C1 segment of cervical spinal cord (tissue), 14 donors: Measurements from ENCODE around the gene KIT.

Experiments
- DNase-seq, 14 donors: peaks; one replicate each; lab custom pipeline; 2025; lab: John Stamatoyannopoulos, UW

The KIT gene

DNA sequence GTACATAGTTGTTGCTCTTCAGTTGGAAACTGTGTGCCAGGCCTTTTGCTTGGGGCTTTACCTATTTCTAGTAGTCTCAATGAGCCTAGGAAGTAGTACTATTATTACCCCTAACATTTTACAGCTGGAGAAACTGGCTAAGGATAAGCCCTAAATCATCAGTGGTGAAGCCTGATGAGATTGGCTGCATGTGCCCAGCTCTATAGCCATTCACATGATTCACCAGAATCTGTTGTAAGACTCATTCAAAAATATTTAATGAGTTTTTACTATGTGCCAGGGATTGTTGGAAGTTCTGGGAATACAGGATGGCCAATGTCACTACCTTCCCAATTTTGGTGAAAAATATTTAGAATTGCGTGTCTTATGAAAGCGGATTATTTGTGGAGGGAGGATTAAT lies 2.8 kb downstream of the KIT start:
- no peak for DNase-seq

GRCh38 chr4:54661169-54661568 lies 3.4 kb downstream of the KIT start:
- no peak for DNase-seq

GRCh38 chr4:54661686-54662085 lies 3.9 kb downstream of the KIT start:
- no peak for DNase-seq

DNA sequence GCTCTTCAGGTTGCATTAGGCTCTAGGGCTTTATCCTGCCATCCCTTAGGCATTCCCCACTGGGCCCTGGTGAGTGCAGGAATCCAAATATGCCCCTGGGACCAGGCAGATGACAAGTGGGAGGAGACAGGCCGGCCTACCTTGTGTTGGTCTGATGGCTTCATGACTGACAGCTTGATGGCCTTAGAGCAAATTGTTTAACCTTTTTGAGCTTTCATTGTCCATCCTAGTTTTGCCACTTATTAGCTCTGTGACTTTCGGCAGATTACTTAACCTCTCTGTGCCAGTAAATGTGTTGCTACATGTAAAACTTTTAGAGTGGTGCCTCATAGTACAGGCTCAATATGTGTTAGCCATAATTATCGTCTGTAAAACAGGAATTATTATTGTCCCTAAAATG lies 4.4 kb downstream of the KIT start:
- no peak for DNase-seq

DNA sequence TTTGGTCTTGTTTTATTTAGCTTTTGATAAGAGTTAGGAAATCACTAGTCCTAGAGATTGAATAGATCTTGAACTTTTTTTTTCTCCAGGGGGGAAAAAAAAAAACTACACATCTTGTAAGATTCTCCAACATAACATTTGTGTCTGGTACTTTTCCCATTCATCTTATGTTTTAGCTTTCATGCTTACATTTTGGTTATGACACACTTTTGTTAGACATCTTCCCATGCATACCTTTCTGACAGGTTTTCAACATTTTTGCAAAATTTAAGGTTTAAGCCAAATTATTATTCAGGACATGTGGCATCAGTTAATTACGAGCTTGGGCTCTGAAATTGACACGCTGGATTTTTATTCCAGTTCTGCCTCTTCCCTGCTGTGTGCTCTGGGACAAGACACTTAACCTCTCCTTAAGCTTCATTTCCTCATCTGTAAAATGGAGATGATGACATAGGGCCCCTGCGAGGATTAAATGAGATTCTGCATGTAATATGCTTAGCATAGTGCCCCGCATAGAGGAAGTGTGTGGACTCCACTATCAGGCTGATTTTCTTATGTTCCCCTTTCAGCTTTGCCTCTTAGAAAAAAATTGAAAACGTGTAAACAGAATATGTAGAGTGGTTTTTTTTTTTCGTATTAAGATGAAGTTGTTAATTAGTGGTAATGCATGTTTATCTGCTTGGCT lies 5.3 kb downstream of the KIT start:
- DNase-seq = no peak

GRCh38 chr4:54664400-54664799 lies 6.6 kb downstream of the KIT start:
- DNase-seq = no peak

DNA sequence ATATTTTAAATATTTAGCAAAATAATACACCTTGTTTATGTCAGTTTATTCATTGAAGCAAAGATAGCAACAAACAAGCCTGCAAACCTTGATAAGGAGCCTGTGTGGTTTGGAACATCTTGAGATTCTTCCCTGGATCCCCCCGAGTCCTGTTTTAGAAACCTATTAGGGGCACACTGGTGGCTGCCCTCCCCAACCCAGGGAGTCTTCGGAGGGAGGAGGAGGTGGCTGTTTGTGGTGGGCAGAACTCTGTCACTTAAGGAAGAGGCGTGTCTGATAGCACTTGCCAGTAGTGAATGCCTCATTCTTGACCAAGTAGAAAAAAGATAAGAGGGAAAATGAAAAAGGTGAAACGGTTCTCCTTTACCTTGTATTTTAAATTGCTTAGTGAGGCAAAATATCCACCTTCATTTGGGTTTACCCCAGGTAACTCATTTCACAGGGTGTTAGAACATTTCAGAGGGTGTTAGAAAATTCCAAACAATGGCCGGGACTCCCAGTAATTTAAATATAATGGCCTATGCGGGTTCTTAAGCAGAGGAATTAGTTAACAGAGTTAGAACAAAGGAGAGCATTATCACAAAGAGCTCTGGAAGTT lies 10.4 kb downstream of the KIT start:
- no peak for DNase-seq

DNA sequence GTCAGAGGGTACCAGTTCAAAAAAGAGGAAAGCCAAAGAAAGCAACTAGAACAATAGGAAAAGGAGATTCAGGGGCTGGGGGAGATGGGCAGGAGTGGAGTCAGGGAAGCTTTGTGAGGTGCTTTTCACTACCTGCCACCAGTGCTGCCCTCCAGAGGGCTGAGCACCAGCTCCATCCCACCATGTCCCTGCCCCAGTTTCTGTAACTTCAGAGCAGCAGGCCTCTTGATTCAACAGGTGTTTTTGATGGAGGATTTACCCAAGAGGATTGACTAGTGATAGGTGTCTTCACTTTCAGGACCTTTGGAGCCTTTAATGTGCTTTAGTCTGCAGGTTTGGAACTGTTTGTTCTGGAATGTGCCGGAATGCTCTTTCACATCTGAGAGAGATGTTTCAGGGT lies 12.1 kb downstream of the KIT start:
- no peak for DNase-seq

- DNase-seq = no peak
Measured at GRCh38 chr4:54675721-54676461, 18.1 kb downstream of the KIT start.

DNA sequence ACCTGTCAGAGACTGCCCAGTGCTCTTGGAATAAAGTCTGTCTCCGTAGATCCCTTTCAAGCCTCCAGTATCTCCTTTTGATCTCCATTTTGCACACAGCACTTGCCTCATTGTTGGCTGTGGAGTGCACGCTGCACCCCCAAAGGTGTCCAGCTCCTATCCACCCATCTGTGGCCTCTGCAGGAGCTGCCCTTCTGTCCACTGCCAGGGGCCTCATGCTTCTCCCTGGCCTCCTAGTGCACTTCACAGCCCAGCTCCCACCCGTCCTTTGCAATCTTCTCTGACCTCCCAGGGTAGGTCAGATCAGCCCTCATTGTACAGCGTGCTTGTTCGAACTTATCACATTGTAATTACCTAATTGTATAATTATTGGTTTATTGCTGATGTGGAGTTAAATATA lies 18.9 kb downstream of the KIT start:
- no peak for DNase-seq

DNA sequence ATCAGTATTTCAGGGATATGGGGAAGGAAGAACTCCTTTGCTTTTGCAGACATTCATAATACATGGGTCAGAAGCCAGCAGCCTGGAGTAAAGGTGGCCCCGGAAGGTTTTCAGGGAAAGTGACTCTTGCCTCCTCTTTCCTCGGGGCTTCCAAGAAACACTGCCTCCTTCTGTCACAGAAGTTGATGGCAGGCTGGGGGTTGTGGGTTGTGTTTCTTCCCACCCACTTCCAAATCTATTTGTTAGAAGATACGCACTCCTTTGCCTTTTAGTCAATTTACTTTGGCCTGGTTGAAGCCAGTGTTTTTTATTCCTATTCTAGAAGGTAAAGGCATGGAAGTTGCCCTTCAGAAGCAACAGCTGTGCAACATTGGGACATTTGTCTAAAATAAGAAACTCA lies 19.7 kb downstream of the KIT start:
- DNase-seq = no peak

DNA sequence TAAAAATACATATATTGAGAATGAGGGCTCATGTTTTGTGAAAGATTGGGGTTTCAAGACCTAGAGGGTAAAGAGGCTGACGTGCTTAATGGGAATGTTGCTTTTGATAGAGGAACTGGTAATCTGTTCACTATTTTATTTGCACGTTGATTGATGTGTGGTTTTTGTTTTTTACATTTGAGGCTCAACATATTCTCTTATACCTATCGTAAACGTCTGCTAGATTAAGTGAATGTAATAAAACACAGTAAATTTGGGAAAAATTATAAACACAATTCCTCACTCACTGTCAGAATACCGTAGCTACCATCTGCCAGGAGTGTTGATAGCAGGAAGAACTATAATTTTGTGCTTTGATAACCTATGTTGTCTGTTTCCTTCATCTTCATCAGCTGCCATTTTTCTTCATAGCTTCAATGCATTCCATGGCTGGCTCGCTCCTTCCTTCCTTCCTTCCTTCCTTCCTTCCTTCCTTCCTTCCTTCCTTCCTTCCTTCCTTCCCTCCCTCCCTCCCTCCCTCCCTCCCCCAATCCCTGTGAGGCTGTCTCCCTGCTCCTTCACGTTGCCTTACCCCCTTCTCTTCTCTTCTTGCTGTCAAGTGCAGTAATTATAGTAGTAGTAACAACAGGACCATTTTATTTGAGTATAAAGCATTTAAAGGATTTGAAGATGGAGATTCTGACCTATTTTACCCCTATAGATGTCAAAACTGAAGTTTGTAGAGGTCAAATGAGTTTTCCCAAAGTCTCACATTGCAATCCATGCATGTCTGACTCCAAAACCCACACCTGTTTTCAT lies 20.3 kb downstream of the KIT start:
- no peak for DNase-seq

DNA sequence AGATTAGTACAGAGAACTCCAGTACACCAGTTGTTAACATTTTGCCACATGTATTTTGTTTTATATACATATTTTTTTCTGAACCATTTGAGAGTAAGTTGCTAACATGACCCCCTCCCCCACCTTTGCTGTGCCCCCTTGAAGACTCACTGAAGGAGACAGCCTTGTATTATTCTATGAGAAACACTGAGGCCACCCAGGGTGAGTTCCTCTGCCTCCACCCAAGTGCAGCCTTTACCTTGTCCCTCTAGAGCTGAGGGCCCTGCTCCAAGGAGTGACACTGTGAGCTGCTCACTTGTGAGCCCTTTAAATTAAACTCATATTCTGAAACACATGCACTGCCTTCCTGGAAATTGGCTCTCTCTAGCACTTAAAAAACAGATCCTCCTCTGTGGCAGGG lies 21.1 kb downstream of the KIT start:
- DNase-seq = no peak

GRCh38 chr4:54679813-54680212 lies 22.1 kb downstream of the KIT start:
- no peak for DNase-seq

- DNase-seq = peak in 1 of 14 donors; percentile 9
Measured at GRCh38 chr4:54683616-54684346, 26.0 kb downstream of the KIT start.

DNA sequence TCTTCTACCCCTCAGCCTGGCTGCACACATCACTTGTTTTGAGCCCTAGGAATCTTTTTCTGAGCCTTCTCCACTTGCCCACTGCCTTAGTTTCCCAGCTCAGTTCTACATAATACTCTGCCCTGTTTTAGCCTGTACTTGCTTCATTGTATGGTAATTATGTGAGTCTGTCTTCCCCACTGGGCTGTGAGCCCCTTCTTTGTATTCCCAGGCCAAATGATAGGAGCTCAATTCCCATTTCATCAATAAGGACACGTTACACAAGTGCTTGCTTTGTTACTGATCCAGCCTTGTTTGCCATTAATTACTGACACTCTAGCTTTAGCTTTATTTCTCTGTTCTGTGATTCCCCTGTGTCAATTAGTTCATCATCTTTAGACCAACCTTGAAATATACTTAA lies 28.1 kb downstream of the KIT start:
- DNase-seq = no peak

DNA sequence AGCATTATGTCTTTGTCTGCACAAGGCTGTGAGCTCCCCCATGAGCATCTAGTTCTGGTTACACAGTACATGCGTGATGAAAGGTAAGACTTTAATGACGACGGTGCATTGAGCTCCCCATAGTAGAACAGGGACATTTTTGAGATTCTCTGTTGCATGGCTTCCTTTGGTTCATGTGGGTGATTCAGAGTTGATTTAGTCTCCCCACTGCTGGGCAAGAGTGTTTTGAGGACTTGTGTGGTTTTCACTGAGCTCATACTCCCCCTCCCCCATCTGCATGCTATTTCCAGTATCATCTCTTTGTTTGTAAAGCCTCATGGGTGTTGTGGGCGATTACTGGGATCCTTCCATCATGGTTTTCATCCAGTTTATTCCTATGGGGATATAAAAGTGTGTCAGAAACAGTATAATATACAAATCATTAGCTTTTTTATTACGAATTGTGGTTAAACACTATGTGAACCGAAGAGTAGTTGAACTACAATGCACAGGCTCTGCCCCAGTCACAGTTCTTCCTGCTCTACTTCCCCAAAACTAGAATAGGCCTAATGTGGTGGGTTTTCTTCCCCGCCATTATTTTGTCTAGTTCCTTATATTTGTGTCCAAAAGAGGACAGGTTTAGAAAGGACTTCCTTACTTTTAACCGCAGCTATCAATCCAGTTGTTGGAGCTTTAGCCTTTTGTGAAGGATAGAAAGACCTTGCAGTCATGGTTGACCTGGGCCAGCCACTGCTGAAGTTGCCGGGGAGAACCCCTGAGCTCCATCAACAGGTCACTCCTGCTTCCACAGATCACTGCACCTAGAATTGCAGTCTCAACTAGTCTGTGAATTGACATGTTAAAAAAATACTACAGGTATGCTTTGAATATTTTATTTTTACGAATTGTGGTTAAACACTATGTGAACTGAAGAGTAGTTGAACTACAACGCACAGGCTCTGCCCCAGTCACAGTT lies 30.4 kb downstream of the KIT start:
- DNase-seq = peak in 1 of 14 donors; percentile 28

DNA sequence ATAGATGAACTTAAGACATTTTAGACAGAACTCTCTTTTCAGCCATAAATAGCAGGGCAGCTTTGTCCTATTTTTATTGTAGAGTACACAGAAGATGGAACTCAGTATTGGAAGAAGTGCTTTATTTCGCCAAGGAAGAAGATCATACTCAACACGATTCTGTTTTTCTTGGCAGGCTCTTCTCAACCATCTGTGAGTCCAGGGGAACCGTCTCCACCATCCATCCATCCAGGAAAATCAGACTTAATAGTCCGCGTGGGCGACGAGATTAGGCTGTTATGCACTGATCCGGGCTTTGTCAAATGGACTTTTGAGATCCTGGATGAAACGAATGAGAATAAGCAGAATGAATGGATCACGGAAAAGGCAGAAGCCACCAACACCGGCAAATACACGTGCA lies 37.6 kb downstream of the KIT start:
- no peak for DNase-seq

- DNase-seq = no peak
Measured at GRCh38 chr4:54695788-54696187, 38.0 kb downstream of the KIT start.

- DNase-seq = no peak
Measured at GRCh38 chr4:54696649-54697048, 38.9 kb downstream of the KIT start.
